NT2/D1 (cell line): ENCODE results near the gene RNF115.
"Not testable (repeated sequence)": the region's sequence is repeated elsewhere in the genome, so short reads cannot be mapped to it uniquely, and the experiment has no call there.

Experiments
- DNase-seq: peaks from one replicate; pipeline ENCODE4 v3.0.0-alpha.2; 2011; ENCODE audit warnings: low read depth, low spot score
- H3K27me3 ChIP-seq: 2 replicates; pipeline ENCODE4 v1.6.0; 2011; ENCODE audit warnings: mild to moderate bottlenecking; ENCODE audit not compliant: insufficient read length, insufficient read depth
- H3K36me3 ChIP-seq: 2 replicates; pipeline ENCODE4 v1.6.1; 2011; ENCODE audit warnings: mild to moderate bottlenecking, low read length, mixed read lengths; ENCODE audit not compliant: insufficient read depth, insufficient read length
- H3K4me1 ChIP-seq: 2 replicates; pipeline ENCODE4 v1.5.1; 2011; ENCODE audit not compliant: insufficient read depth, insufficient read length
- H3K4me3 ChIP-seq: 2 replicates; pipeline ENCODE4 v1.5.1; 2011; ENCODE audit warnings: low read depth; ENCODE audit not compliant: insufficient read length
- H3K9ac ChIP-seq: 2 replicates; pipeline ENCODE4 v1.6.0; 2011; ENCODE audit warnings: low read depth; ENCODE audit not compliant: insufficient read length
- H3K9me3 ChIP-seq: 2 replicates; pipeline ENCODE4 v1.5.1; 2011; ENCODE audit warnings: mild to moderate bottlenecking, low read length; ENCODE audit not compliant: insufficient read depth
- SUZ12 ChIP-seq: IDR thresholded peaks from 2 replicates; pipeline ENCODE4 v1.6.1; 2011; ENCODE audit not compliant: insufficient read length, insufficient read depth; ENCODE audit errors: extremely low read depth
- YY1 ChIP-seq: IDR thresholded peaks from 2 replicates; pipeline ENCODE4 v1.6.1; 2011; ENCODE audit not compliant: insufficient read length, insufficient read depth
- ZNF274 ChIP-seq: IDR thresholded peaks from 2 replicates; pipeline ENCODE4 v1.6.1; 2011; ENCODE audit warnings: mild to moderate bottlenecking, low read depth, low read length

Gene RNF115

DNA sequence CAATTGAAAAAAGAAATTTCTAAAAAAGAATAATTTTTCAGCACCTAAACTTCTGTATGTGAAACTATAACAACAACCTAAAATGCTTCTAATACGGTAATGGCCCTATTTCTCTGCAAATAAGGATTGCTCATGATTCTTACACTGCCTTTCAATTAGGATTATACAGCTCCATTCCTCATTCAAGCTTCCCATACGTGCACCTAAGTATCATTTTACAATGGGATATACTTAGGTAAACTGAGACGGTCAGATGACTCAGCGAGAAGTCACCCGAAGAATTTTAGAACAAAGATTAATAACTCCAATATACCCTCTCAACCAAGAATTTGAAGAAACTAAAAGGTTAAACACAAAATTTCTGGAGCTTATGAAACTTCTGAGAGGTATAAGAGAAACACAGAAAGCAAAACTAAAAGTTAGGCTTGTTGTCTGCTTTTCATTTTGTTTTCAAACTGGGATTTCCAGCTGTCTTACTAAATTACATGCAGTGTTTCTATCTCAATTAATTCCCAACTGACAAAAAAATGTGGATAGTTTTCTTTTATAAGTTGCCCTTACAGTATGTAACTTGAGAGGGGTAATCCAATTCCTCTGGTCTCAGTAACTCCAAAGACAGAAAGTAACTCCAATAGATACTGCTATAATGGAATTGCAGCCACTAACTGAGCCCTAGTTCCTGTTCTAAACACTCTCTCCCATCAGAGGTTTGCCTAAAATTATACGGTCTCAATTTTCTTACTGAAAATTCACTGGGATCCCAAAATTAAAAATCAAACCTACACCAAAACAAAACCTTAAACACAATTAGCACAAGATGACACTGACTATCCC is 10.7 kb downstream of the RNF115 start:
- not testable (repeated sequence) for DNase-seq, H3K9me3 ChIP-seq, H3K4me3 ChIP-seq

DNA sequence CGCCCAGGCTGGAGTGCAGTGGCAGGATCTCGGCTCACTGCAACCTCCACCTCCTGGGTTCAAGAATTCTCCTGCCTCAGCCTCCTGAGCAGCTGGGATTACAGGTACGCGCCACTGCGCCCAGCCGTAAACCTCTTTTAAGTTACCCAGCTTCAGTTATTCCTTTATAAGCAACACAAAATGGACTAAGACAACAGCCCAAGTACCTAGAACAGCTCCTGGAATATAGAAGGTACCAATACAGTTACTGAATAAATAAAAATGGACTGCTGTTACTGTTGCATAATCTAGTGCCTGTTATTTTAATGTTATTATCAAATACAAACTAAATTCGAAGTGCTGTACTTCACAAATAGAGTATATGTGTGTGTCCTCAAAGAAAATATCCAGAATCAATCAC is 17.1 kb downstream of the RNF115 start:
- no peak for TF ChIP-seq ZNF274
- no peak for TF ChIP-seq SUZ12
- no peak for TF ChIP-seq YY1
- Histone ChIP-seq H3K4me3 (no peak overlapping the region), H3K9ac (no peak overlapping the region), H3K4me1 (no peaks in the 10 kb centered on the region), H3K36me3 (peaks cover 5% of the 10 kb centered on the region), H3K9me3 (no peaks in the 10 kb centered on the region), H3K27me3 (no peaks in the 10 kb centered on the region)
- no peak for DNase-seq

More for the DNA sequence above, 10.7 kb downstream of the RNF115 start:
- not testable (repeated sequence) for H3K27me3 ChIP-seq, H3K9ac ChIP-seq, H3K4me1 ChIP-seq, H3K36me3 ChIP-seq

DNA sequence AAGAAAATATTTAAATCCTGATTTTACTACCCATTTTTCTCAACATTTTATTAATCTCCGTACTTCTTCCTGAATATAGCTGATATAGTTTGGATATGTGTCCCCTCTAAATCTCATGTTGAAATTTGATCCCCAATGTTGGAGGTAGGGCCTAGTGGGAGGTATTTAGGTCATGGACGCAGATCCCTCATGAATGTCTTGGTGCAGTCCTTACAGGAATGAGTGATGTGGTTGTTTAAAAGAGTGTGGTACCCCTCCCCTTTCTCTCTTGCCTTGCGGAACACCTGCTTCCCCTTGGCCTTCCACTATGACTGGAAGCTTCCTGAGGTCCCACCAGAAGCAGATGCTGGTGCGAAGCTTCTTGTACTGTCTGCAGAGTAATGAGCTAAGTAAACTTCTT is 17.5 kb downstream of the RNF115 start:
- H3K4me1 ChIP-seq: no peaks in the 10 kb centered on the region
- peaks cover 5% of the 10 kb centered on the region for H3K36me3 ChIP-seq
- H3K9me3 ChIP-seq: no peaks in the 10 kb centered on the region
- TF ChIP-seq YY1 (no peak), ZNF274 (no peak), SUZ12 (no peak)
- H3K27me3 ChIP-seq: no peaks in the 10 kb centered on the region
- DNase-seq: no peak
- no peak overlapping the region for H3K9ac ChIP-seq
- H3K4me3 ChIP-seq: no peak overlapping the region

- Histone ChIP-seq H3K36me3 (peaks cover 5% of the 10 kb centered on the region), H3K9me3 (no peaks in the 10 kb centered on the region), H3K27me3 (no peaks in the 10 kb centered on the region), H3K4me1 (no peaks in the 10 kb centered on the region), H3K4me3 (no peak overlapping the region), H3K9ac (no peak overlapping the region)
- no peak for DNase-seq
- no peak for TF ChIP-seq SUZ12
- TF ChIP-seq YY1: no peak
- TF ChIP-seq ZNF274: no peak
Measured at GRCh38 chr1:145805057-145805456, 18.8 kb downstream of the RNF115 start.

GRCh38 chr1:145804235-145805045 is 19.5 kb downstream of the RNF115 start:
- no peak overlapping the region for H3K9ac ChIP-seq
- peaks cover 5% of the 10 kb centered on the region for H3K36me3 ChIP-seq
- TF ChIP-seq SUZ12 (no peak), YY1 (no peak), ZNF274 (no peak)
- DNase-seq: no peak
- no peaks in the 10 kb centered on the region for H3K9me3 ChIP-seq
- no peaks in the 10 kb centered on the region for H3K4me1 ChIP-seq
- H3K27me3 ChIP-seq: no peaks in the 10 kb centered on the region
- no peak overlapping the region for H3K4me3 ChIP-seq

DNA sequence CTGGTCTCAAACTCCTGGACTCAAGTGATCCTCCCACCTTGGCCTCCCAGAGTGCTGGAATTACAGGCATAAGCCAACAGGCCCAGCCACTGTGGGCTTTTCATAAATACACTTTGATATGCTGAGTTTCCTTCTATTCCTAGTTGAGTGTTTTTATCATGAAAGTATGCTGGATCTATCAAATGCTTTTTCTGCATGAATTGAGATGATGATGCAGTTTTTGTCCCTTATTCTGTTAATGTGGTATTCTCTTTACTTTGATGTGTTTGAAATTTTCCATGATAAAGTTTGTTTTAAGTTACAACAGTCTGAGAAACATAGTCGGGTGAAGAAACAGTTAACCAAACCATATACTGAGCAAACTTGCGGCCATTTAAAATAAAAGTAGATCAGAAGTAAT is 24.1 kb downstream of the RNF115 start:
- Histone ChIP-seq H3K4me3 (no peak overlapping the region), H3K9me3 (peaks cover 36% of the 10 kb centered on the region), H3K9ac (no peak overlapping the region), H3K4me1 (no peaks in the 10 kb centered on the region), H3K36me3 (peaks cover 2% of the 10 kb centered on the region), H3K27me3 (no peaks in the 10 kb centered on the region)
- TF ChIP-seq YY1: no peak
- TF ChIP-seq SUZ12: no peak
- TF ChIP-seq ZNF274: no peak
- DNase-seq: no peak

- TF ChIP-seq ZNF274: no peak
- TF ChIP-seq YY1: no peak
- TF ChIP-seq SUZ12: no peak
- DNase-seq: no peak
- H3K36me3 ChIP-seq: peaks cover 14% of the 10 kb centered on the region
- H3K9ac ChIP-seq: no peak overlapping the region
- no peak overlapping the region for H3K4me3 ChIP-seq
- no peaks in the 10 kb centered on the region for H3K27me3 ChIP-seq
- H3K4me1 ChIP-seq: no peaks in the 10 kb centered on the region
- H3K9me3 ChIP-seq: peaks cover 36% of the 10 kb centered on the region
Measured at GRCh38 chr1:145796753-145797152, 27.1 kb downstream of the RNF115 start.
